Kidney (tissue), 14 donors: ENCODE results near the gene FYB1. TPM values are rescaled to one million over a fixed set of nuclear protein-coding genes. Genes with fewer than 3 reads are reported as not detected.
A peak's percentile ranks its signal among the peaks of the same experiment; 100 is the strongest.

Source experiments
- DNase-seq, 5 donors: peaks; one replicate each; pipeline ENCODE4 v3.0.0-alpha.2; 2013 to 2020
- FAIRE-seq: peaks from 2 replicates; lab custom pipeline; 2012; peaks lifted over from hg19 to GRCh38; lab: Jason Lieb, UNC
- H3K27ac ChIP-seq, 2 donors: one replicate each; pipeline ENCODE4 v1.7.0; 2013; ENCODE audit warnings: low read depth in 2 of 2, low read length in 2 of 2, inconsistent platforms in 1 of 2
- H3K27me3 ChIP-seq: one replicate; pipeline ENCODE4 v1.7.1; 2013; ENCODE audit warnings: low read length, inconsistent platforms; ENCODE audit not compliant: control insufficient read depth, insufficient read depth
- H3K36me3 ChIP-seq, 3 donors: one replicate each; pipeline versions ENCODE4 v1.7.0 to v1.7.1; 2013; ENCODE audit warnings: low read length in 3 of 3, control low read depth in 1 of 3, inconsistent platforms in 1 of 3; ENCODE audit not compliant: insufficient read depth in 3 of 3, control insufficient read depth in 2 of 3
- H3K4me1 ChIP-seq, 3 donors: one replicate each; pipeline versions ENCODE4 v1.7.0 to v1.7.1; 2013; ENCODE audit warnings: low read length in 3 of 3, inconsistent platforms in 1 of 3, low read depth in 1 of 3; ENCODE audit not compliant: control insufficient read depth in 2 of 3, insufficient read depth in 2 of 3
- H3K4me3 ChIP-seq, 3 donors: one replicate each; pipeline versions ENCODE4 v1.7.0 to v1.8.1; 2013; ENCODE audit warnings: low read length in 3 of 3, control low read depth in 1 of 3, inconsistent platforms in 1 of 3
- H3K9ac ChIP-seq, 3 donors: one replicate each; pipeline versions ENCODE4 v1.7.0 to v1.7.1; 2013; ENCODE audit warnings: low read length in 3 of 3, control low read depth in 1 of 3, inconsistent platforms in 1 of 3
- H3K9me3 ChIP-seq, 3 donors: one replicate each; pipeline versions ENCODE4 v1.7.0 to v1.7.1; 2013; ENCODE audit warnings: low read length in 3 of 3, control low read depth in 1 of 3, inconsistent platforms in 1 of 3; ENCODE audit not compliant: control insufficient read depth in 2 of 3, insufficient read depth in 1 of 3
- intact Hi-C: fragments of 100-400 bp; cut with DNase I; formaldehyde crosslinking; loops from one replicate; pipeline ENCODE4 v1.11.1; 2022
- polyA plus RNA-seq: library from polyadenylated mRNA; stranded (reverse); fragments of 350-450 nt; fragmentation: Illumina TruSeq; extraction: RNeasy Lipid Tissue Mini Kit (QIAGEN cat#74804); gene quantifications from one replicate; pipeline ENCODE4 v1.2.3, GENCODE V29; 2014; ENCODE audit warnings: low read depth, low replicate concordance; ENCODE audit not compliant: insufficient read depth
- total RNA-seq: library from RNA; stranded (reverse); fragmentation: NEBNext Ultra II Directional; extraction: Animal tissue kit (Norgen Biotek cat#: 25700); gene quantifications from one replicate; pipeline ENCODE4 v1.2.1, GENCODE V29; 2021
- TF ChIP-seq, protein P1 (sequence below): IDR thresholded peaks from 3 replicates; pipeline ENCODE4 v1.5.1; 2012; ENCODE audit warnings: mild to moderate bottlenecking, moderate library complexity, borderline replicate concordance; ENCODE audit not compliant: insufficient read depth; ENCODE audit errors: extremely low read depth
- donor health status: control.
- donor health status: control.
- donor health status: control.
- donor health status: control.
- donor health status: control.
- donor health status: DM: yes; HTN: yes; CAD: no.
- donor health status: Normal renal cell carcinoma (clear cell type).

Gene FYB1
- total and polyA plus RNA-seq, 2 donors from 2014 or later: 2.3 to 53.7 TPM

DNA sequence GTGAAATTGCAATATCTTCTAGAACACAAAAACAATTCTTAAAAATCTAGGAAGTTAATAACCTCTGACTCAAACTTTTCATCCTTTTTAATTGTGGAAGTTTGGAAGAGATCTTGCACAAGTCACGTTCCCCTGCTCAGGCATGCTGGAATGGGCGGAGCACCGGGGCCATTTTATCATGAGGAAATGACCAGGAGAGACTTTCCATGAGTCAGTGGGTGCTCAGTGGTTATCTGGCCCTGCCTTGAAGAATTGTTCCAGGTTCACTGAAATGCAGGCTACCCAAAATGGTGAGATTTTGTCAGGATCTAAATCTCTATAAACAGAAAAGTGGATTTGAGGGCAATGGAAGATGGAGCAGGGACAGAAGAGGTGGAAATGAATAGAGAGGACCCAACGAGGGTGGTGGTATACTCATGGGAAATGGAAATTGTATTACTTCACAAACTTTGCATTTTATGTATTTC is 61.2 kb downstream of the FYB1 start:
- Histone ChIP-seq H3K4me3 (no peak overlapping the region), H3K4me1 (no peaks in the 10 kb centered on the region), H3K27me3 (no peaks in the 10 kb centered on the region), H3K27ac (no peak overlapping the region), H3K9me3 (no peaks in the 10 kb centered on the region), H3K9ac (no peak overlapping the region), H3K36me3 (no peaks in the 10 kb centered on the region)
- TF ChIP-seq, protein P1, sequence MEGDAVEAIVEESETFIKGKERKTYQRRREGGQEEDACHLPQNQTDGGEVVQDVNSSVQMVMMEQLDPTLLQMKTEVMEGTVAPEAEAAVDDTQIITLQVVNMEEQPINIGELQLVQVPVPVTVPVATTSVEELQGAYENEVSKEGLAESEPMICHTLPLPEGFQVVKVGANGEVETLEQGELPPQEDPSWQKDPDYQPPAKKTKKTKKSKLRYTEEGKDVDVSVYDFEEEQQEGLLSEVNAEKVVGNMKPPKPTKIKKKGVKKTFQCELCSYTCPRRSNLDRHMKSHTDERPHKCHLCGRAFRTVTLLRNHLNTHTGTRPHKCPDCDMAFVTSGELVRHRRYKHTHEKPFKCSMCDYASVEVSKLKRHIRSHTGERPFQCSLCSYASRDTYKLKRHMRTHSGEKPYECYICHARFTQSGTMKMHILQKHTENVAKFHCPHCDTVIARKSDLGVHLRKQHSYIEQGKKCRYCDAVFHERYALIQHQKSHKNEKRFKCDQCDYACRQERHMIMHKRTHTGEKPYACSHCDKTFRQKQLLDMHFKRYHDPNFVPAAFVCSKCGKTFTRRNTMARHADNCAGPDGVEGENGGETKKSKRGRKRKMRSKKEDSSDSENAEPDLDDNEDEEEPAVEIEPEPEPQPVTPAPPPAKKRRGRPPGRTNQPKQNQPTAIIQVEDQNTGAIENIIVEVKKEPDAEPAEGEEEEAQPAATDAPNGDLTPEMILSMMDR: no peak
- FAIRE-seq (no peak), DNase-seq (peak in 1 of 5 donors; percentile 32)
- intact Hi-C loops: no loop called here

DNA sequence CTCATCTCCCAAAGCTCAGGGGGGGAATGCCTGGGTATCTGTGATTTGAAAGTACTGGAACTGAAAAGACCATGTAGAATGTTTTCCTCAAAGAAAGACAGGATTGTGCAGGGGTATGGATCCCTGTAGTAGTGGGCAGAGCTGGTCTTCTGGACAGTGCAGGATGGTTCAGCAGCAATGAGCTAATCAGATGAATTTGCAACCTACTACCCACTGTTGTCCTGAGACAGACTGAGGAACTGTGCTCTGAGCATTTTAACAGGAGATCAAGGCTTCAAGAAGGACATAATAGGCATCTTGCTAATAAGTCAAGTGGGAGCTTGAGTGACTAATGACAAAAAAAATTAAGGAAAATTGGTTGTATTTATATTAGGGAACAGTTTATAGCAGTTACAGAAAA is 61.7 kb downstream of the FYB1 start:
- Histone ChIP-seq H3K4me1 (no peaks in the 10 kb centered on the region), H3K9me3 (no peaks in the 10 kb centered on the region), H3K4me3 (no peak overlapping the region), H3K27ac (no peak overlapping the region), H3K27me3 (no peaks in the 10 kb centered on the region), H3K9ac (no peak overlapping the region), H3K36me3 (no peaks in the 10 kb centered on the region)
- DNase-seq (no peak), FAIRE-seq (no peak)
- TF ChIP-seq, protein P1: no peak
- intact Hi-C loops: no loop called here

DNA sequence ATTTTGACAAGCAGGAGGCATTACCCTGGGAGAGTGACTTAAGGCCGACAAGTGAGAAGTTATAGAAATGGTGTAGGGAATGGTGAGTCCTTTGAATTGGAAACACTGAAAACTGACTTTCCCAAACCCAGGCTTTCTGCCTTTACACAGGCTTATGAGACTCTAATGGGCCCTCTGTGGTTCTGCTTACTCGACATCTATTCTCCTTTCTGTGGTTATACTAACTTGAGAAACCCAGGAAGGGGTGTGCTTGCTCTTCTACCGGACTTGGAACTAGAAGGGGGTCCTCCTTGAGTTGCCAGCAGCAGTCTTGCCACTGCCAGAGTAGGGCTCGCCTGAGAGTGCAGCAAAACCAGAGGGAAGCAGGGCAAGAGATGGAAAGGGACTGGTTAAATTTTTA is 63.3 kb downstream of the FYB1 start:
- Histone ChIP-seq H3K4me1 (no peaks in the 10 kb centered on the region), H3K9me3 (no peaks in the 10 kb centered on the region), H3K9ac (no peak overlapping the region), H3K27ac (no peak overlapping the region), H3K36me3 (no peaks in the 10 kb centered on the region), H3K4me3 (no peak overlapping the region), H3K27me3 (no peaks in the 10 kb centered on the region)
- FAIRE-seq (no peak), DNase-seq (no peak)
- intact Hi-C loops: no loop called here
- TF ChIP-seq, protein P1: no peak

DNA sequence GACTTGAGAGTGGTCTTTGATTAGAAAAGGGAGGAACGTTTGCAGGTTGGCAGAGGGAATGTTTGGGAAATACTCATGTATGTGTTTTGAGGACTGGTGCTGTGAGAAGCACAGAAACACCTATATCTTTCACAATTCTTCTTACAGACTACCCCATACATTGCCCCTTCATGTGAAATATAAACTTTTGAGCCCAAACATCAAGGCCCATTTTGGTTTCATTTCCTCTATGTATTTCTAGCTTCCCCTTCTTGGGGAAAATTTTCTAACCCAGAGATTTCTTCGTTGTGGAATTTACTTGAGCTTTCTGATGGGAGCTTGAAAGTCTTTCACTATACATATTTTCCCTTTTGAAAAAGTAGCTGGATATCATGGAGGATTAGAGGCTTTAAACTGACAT is 67.6 kb downstream of the FYB1 start:
- Histone ChIP-seq H3K27me3 (no peaks in the 10 kb centered on the region), H3K9ac (no peak overlapping the region), H3K9me3 (no peaks in the 10 kb centered on the region), H3K4me3 (no peak overlapping the region), H3K27ac (no peak overlapping the region), H3K4me1 (no peaks in the 10 kb centered on the region), H3K36me3 (no peaks in the 10 kb centered on the region)
- intact Hi-C loops: no loop called here
- DNase-seq: no peak
- TF ChIP-seq, protein P1: no peak
- FAIRE-seq: no peak
